BLaER1 treated with 17β-estradiol and CSF1 and Interleukin-3, amounts not matched to agents 10 nM and 100 nM (cell line): ENCODE data around the gene DLL3.

Experiments
- H3K27ac ChIP-seq, 11 experiments: shearing (Covaris generic); formaldehyde crosslinking; 2 replicates each; pipeline ENCODE4 v1.8.1; 2022
- H3K27me3 ChIP-seq, 11 experiments: shearing (Covaris generic); formaldehyde crosslinking; 2 replicates each; pipeline ENCODE4 v1.8.1; 2022
- H3K36me3 ChIP-seq, 11 experiments: shearing (Covaris generic); formaldehyde crosslinking; 2 replicates each; pipeline ENCODE4 v1.8.1; 2022
- H3K4me1 ChIP-seq, 10 experiments: shearing (Covaris generic); formaldehyde crosslinking; 2 replicates each; pipeline ENCODE4 v1.8.1; 2022
- H3K4me2 ChIP-seq, 11 experiments: shearing (Covaris generic); formaldehyde crosslinking; 2 replicates each; pipeline ENCODE4 v1.8.1; 2022
- H3K4me3 ChIP-seq, 10 experiments: shearing (Covaris generic); formaldehyde crosslinking; 2 replicates each; pipeline ENCODE4 v1.8.1; 2022
- H3K9ac ChIP-seq, 11 experiments: shearing (Covaris generic); formaldehyde crosslinking; 2 replicates each; pipeline ENCODE4 v1.8.1; 2022
- H3K9me3 ChIP-seq, 11 experiments: shearing (Covaris generic); formaldehyde crosslinking; replicated peaks in 1 of 11; 2 replicates each; pipeline ENCODE4 v1.8.1; 2022
- H4K20me1 ChIP-seq, 11 experiments: shearing (Covaris generic); formaldehyde crosslinking; 2 replicates each; pipeline ENCODE4 v1.8.1; 2022
- Cebpa-rat ChIP-seq, 11 experiments: shearing (Covaris generic); IDR thresholded peaks; 2 replicates each; pipeline ENCODE4 v1.8.1; 2022

The DLL3 gene

DNA sequence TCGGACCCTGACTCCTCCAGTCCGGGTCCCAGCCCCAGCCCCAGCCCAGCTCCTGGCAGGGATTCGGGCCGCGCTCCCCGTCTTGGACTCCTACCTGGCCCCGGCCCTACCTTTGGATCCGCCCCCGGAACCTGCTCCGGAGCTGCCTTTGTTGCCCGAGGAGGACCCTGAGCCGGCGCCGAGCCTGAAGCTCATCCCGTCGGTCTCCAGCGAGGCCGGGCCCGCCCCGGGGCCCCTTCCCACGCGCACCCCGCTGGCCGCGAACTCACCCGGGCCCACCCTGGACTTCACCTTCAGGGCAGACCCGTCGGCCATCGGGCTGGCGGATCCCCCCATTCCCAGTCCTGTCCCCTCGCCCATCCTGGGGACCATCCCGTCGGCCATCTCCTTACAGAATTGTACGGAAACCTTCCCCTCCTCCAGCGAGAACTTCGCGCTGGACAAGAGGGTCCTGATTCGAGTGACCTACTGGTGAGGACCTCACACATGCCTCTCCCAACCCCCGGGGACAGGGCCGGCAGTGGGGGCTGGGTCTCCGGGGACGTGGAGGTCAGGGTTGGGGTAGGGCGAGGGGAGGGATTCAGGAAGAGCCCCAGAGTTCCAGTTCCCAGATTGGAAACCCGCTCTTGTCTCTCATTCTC is 16.9 kb downstream of the DLL3 start:
- H3K4me3 ChIP-seq: peak overlapping the region in 1 of 10 experiments; percentile 44; a peak in 1 of 20 replicates
- peaks cover 5 to 21% (median 14%) of the 10 kb centered on the region in 10 experiments; a peak in 15 of 20 replicates for H3K4me1 ChIP-seq
- peaks cover 0 to 6% (median 0%) of the 10 kb centered on the region in 11 experiments; a peak in 1 of 22 replicates for H3K9me3 ChIP-seq
- H3K27me3 ChIP-seq: peaks cover 41 to 73% (median 58%) of the 10 kb centered on the region in 11 experiments
- H3K27ac ChIP-seq: no peak overlapping the region
- H3K36me3 ChIP-seq: no peaks in the 10 kb centered on the region
- TF ChIP-seq Cebpa-rat (IDR thresholded peaks at IDR 0.05): no peak
- H3K9ac ChIP-seq: no peak overlapping the region
- H3K4me2 ChIP-seq: peak overlapping the region in 7 of 11 experiments; percentile 5 to 49 (median 39); a peak in 8 of 22 replicates
- H4K20me1 ChIP-seq: peaks cover 0 to 15% (median 0%) of the 10 kb centered on the region in 11 experiments; a peak in 5 of 22 replicates

GRCh38 chr19:39516270-39516669 is 17.5 kb downstream of the DLL3 start:
- Histone ChIP-seq H3K27me3 (peaks cover 41 to 73% (median 58%) of the 10 kb centered on the region in 11 experiments), H3K9ac (no peak overlapping the region), H3K36me3 (no peaks in the 10 kb centered on the region), H3K27ac (no peak overlapping the region), H3K9me3 (peaks cover 0 to 6% (median 0%) of the 10 kb centered on the region in 11 experiments; a peak in 1 of 22 replicates), H3K4me2 (peak overlapping the region in 2 of 11 experiments; percentile 8 to 44; a peak in 1 of 22 replicates), H3K4me3 (no peak overlapping the region), H3K4me1 (peaks cover 5 to 21% (median 14%) of the 10 kb centered on the region in 10 experiments; a peak in 15 of 20 replicates), H4K20me1 (peaks cover 0 to 15% (median 0%) of the 10 kb centered on the region in 11 experiments; a peak in 5 of 22 replicates)
- TF ChIP-seq Cebpa-rat (IDR thresholded peaks at IDR 0.05): no peak

GRCh38 chr19:39517432-39517831 is 18.7 kb downstream of the DLL3 start:
- Histone ChIP-seq H3K9me3 (peaks cover 0 to 6% (median 0%) of the 10 kb centered on the region in 11 experiments; a peak in 1 of 22 replicates), H3K27ac (no peak overlapping the region), H3K36me3 (no peaks in the 10 kb centered on the region), H3K9ac (no peak overlapping the region), H3K27me3 (peaks cover 41 to 63% (median 54%) of the 10 kb centered on the region in 11 experiments), H3K4me2 (no peak overlapping the region), H3K4me3 (no peak overlapping the region), H4K20me1 (peaks cover 0 to 15% (median 0%) of the 10 kb centered on the region in 11 experiments; a peak in 5 of 22 replicates), H3K4me1 (peaks cover 5 to 21% (median 14%) of the 10 kb centered on the region in 10 experiments; a peak in 15 of 20 replicates)
- no peak for TF ChIP-seq Cebpa-rat (IDR thresholded peaks at IDR 0.05)

- peaks cover 0 to 6% (median 0%) of the 10 kb centered on the region in 11 experiments; a peak in 1 of 22 replicates for H3K9me3 ChIP-seq
- no peak overlapping the region for H3K27ac ChIP-seq
- H3K27me3 ChIP-seq: peaks cover 32 to 52% (median 44%) of the 10 kb centered on the region in 11 experiments
- H3K4me1 ChIP-seq: peaks cover 5 to 21% (median 14%) of the 10 kb centered on the region in 10 experiments; a peak in 15 of 20 replicates
- no peak for TF ChIP-seq Cebpa-rat (IDR thresholded peaks at IDR 0.05)
- no peak overlapping the region for H3K9ac ChIP-seq
- peak overlapping the region in 4 of 11 experiments; percentile 11 to 34 (median 20); a peak in 5 of 22 replicates for H3K4me2 ChIP-seq
- peaks cover 0 to 15% (median 0%) of the 10 kb centered on the region in 11 experiments; a peak in 5 of 22 replicates for H4K20me1 ChIP-seq
- no peak overlapping the region for H3K4me3 ChIP-seq
- H3K36me3 ChIP-seq: no peaks in the 10 kb centered on the region
Observed at GRCh38 chr19:39518458-39518857, 19.7 kb downstream of the DLL3 start.

- Histone ChIP-seq H3K4me1 (peaks cover 6 to 21% (median 14%) of the 10 kb centered on the region in 10 experiments; a peak in 16 of 20 replicates), H3K36me3 (no peaks in the 10 kb centered on the region), H4K20me1 (peaks cover 0 to 15% (median 0%) of the 10 kb centered on the region in 11 experiments; a peak in 5 of 22 replicates), H3K9me3 (peaks cover 0 to 6% (median 0%) of the 10 kb centered on the region in 11 experiments; a peak in 1 of 22 replicates), H3K4me2 (peak overlapping the region in 4 of 11 experiments; percentile 11 to 34 (median 20); a peak in 6 of 22 replicates), H3K9ac (no peak overlapping the region), H3K27me3 (peaks cover 27 to 47% (median 39%) of the 10 kb centered on the region in 11 experiments), H3K27ac (no peak overlapping the region), H3K4me3 (no peak overlapping the region)
- TF ChIP-seq Cebpa-rat (IDR thresholded peaks at IDR 0.05): no peak
Observed at GRCh38 chr19:39518975-39519374, 20.2 kb downstream of the DLL3 start.

DNA sequence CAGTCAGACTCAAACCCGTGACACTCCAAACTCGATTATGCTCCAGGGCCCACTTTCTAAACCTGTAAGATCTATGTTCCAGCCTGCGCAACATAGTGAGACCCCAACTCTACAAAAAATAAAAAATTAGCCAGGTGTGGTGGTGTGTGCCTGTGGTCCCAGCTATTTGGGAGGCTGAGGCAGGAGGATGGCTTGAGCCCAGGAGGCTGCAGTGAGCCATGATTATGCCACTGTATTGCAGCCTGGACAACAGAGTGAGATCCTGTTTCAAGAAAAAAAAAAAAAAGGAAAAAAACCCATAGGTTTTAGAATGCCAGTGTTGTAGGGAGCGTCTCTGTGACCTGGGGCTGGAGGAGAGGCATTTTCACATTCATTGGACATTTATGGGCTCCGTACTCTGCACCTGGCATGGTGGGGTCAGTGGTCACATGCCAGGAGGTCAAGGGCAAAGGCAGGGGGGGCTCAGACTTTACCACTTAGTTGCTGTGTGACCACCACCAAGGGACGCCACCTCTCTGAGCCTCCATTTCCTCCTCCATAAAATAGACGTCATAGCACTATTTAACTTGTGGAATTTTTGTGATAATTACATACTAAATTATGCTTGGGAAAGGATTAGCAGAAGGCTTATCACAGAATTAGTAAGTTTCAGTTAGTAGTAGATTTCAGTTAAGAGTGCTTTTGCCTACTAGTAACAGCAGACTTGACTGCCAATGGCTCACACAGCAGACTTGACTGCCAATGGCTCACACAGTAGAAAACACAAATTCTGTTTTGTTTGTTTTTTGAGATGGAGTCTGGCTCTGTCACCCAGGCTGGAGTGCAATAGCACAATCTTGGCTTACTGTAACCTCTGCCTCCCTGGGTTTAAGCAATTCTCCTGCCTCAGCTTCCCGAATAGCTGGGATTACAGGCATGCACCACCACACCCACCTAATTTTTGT is 22.1 kb downstream of the DLL3 start:
- no peak overlapping the region for H3K27ac ChIP-seq
- H3K36me3 ChIP-seq: peaks cover 0 to 8% (median 0%) of the 10 kb centered on the region in 11 experiments; a peak in 4 of 22 replicates
- peaks cover 8 to 29% (median 21%) of the 10 kb centered on the region in 11 experiments for H3K27me3 ChIP-seq

GRCh38 chr19:39524495-39524894 is 25.7 kb downstream of the DLL3 start:
- peak overlapping the region in 3 of 11 experiments; percentile 24 to 49 (median 37); a peak in 6 of 22 replicates for H3K4me2 ChIP-seq
- no peak overlapping the region for H3K27ac ChIP-seq
- TF ChIP-seq Cebpa-rat (IDR thresholded peaks at IDR 0.05): no peak
- no peak overlapping the region for H3K9ac ChIP-seq
- H3K4me3 ChIP-seq: no peak overlapping the region
- peaks cover 0 to under 1% (median 0%) of the 10 kb centered on the region in 11 experiments; a peak in 2 of 22 replicates for H4K20me1 ChIP-seq
- no peaks in the 10 kb centered on the region for H3K27me3 ChIP-seq
- peaks cover 0 to 8% (median 0%) of the 10 kb centered on the region in 11 experiments; a peak in 5 of 22 replicates for H3K36me3 ChIP-seq
- peaks cover 0 to 13% (median 6%) of the 10 kb centered on the region in 10 experiments; a peak in 9 of 20 replicates for H3K4me1 ChIP-seq
- H3K9me3 ChIP-seq: no peaks in the 10 kb centered on the region

More for the DNA sequence above, 22.1 kb downstream of the DLL3 start:
- peaks cover 0 to 20% (median 13%) of the 10 kb centered on the region in 10 experiments; a peak in 13 of 20 replicates for H3K4me1 ChIP-seq
- no peak overlapping the region for H3K4me2 ChIP-seq
- H4K20me1 ChIP-seq: 0 out of 22 replicates have a peak, but pooled peaks cover 0 to 1% (median 0%) of the 10 kb centered on the region in 11 experiments
- H3K4me3 ChIP-seq: no peak overlapping the region
- peaks cover 0 to under 1% (median 0%) of the 10 kb centered on the region in 11 experiments; a peak in 1 of 22 replicates for H3K9me3 ChIP-seq
- TF ChIP-seq Cebpa-rat (IDR thresholded peaks at IDR 0.05): no peak
- no peak overlapping the region for H3K9ac ChIP-seq

- Histone ChIP-seq H3K36me3 (peaks cover 0 to 8% (median 0%) of the 10 kb centered on the region in 11 experiments; a peak in 7 of 22 replicates), H3K9me3 (no peaks in the 10 kb centered on the region), H3K4me3 (no peak overlapping the region), H3K9ac (no peak overlapping the region), H3K4me2 (peak overlapping the region in 2 of 11 experiments; percentile 24 to 37; a peak in 2 of 22 replicates), H3K27me3 (no peaks in the 10 kb centered on the region), H4K20me1 (peaks cover 0 to 7% (median 0%) of the 10 kb centered on the region in 11 experiments; a peak in 6 of 22 replicates), H3K27ac (no peak overlapping the region), H3K4me1 (peaks cover 0 to 13% (median 5%) of the 10 kb centered on the region in 10 experiments; a peak in 8 of 20 replicates)
- TF ChIP-seq Cebpa-rat (IDR thresholded peaks at IDR 0.05): no peak
Observed at GRCh38 chr19:39525205-39525604, 26.5 kb downstream of the DLL3 start.
